Glomerular visceral epithelial cell (primary cell): Measurements from ENCODE around the gene TRIB2.

Experiments used
- DNase-seq: peaks from one replicate; pipeline ENCODE4 v3.0.0-alpha.2; 2016; ENCODE audit errors: extremely low spot score

TRIB2 gene

GRCh38 chr2:12742891-12743290 is 26.2 kb downstream of the TRIB2 start:
- DNase-seq, result no peak

GRCh38 chr2:12750166-12750905 is 33.6 kb downstream of the TRIB2 start:
- DNase-seq, result no peak

- no peak for DNase-seq
Measured at GRCh38 chr2:12754643-12755042, 37.9 kb downstream of the TRIB2 start.

GRCh38 chr2:12755384-12755783 is 38.6 kb downstream of the TRIB2 start:
- DNase-seq, result no peak

GRCh38 chr2:12759248-12759647 is 42.5 kb downstream of the TRIB2 start:
- no peak for DNase-seq

- no peak for DNase-seq
Measured at GRCh38 chr2:12761104-12761503, 44.4 kb downstream of the TRIB2 start.

GRCh38 chr2:12762337-12762736 is 45.6 kb downstream of the TRIB2 start:
- no peak for DNase-seq

GRCh38 chr2:12762976-12763375 is 46.2 kb downstream of the TRIB2 start:
- no peak for DNase-seq

GRCh38 chr2:12763486-12763885 is 46.8 kb downstream of the TRIB2 start:
- no peak for DNase-seq

GRCh38 chr2:12764075-12764730 is 47.5 kb downstream of the TRIB2 start:
- no peak for DNase-seq

GRCh38 chr2:12764849-12765605 is 48.3 kb downstream of the TRIB2 start:
- DNase-seq, result no peak

GRCh38 chr2:12766421-12766879 is 49.7 kb downstream of the TRIB2 start:
- DNase-seq, result no peak

GRCh38 chr2:12767541-12767940 is 50.8 kb downstream of the TRIB2 start:
- no peak for DNase-seq

- DNase-seq, result no peak
Measured at GRCh38 chr2:12767996-12768624, 51.4 kb downstream of the TRIB2 start.

- DNase-seq, result no peak
Measured at GRCh38 chr2:12769492-12770105, 52.9 kb downstream of the TRIB2 start.

- no peak for DNase-seq
Measured at GRCh38 chr2:12770300-12770968, 53.7 kb downstream of the TRIB2 start.

- no peak for DNase-seq
Measured at GRCh38 chr2:12771154-12771553, 54.4 kb downstream of the TRIB2 start.

- no peak for DNase-seq
Measured at GRCh38 chr2:12773586-12774394, 57.1 kb downstream of the TRIB2 start.

GRCh38 chr2:12774395-12774727 is 57.6 kb downstream of the TRIB2 start:
- no peak for DNase-seq

- DNase-seq, result no peak
Measured at GRCh38 chr2:12776521-12776961, 59.8 kb downstream of the TRIB2 start.
